A673 (cell line): Measurements from ENCODE around the gene ZFP92.

ENCODE experiments used
- EZH2 ChIP-seq: fragments of 200-600 bp; sonication (generic); IDR thresholded peaks from 2 replicates; pipeline ENCODE4 v1.6.1; 2017; ENCODE audit warnings: borderline replicate concordance, low read depth, mild to moderate bottlenecking, mixed read lengths, antibody characterized with exemption, low read length; ENCODE audit not compliant: poor library complexity, severe bottlenecking
- TF ChIP-seq, protein P1 (sequence below): fragments of 300-800, 200-600 bp; sonication (generic); conservative IDR thresholded peaks from 2 replicates; pipeline ENCODE4 v1.5.1; 2017; ENCODE audit warnings: low read depth, mild to moderate bottlenecking, antibody characterized with exemption, low read length, moderate library complexity, mixed read lengths

DNA sequence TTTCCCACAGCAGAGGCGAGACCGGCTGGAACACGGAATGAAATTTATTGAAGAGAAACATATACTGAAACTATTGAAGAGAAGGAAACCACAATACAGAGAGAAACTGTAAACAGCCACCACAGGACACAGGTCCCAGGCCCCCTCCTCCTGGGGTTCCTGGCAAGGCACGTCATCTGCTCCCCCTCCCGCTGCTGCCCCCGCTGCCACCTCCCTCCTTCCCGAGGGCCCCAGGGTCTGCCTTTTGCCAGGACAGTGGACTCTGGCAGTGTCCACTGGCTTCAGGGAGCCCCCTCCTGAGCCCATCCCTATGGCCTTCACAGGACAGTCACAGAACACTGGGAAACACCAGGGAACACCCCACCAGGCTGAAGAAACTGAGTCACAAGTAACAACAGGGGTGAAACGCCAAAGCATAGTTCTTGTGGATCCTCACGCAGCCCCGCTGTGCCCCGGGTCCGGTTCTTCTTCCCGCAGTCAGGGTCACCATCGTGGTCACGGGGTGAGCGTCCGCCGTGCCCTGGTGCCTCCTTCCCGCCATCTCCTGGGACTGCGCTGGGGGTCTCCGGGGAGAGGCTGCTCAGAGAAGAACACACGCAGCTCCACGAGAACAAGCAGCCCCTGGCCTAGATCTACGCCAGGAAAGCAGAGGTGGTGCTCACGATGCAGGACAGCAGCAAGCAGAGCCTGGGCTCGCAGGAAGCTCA is 15.5 kb upstream of the ZFP92 start:
- TF ChIP-seq, protein P1, sequence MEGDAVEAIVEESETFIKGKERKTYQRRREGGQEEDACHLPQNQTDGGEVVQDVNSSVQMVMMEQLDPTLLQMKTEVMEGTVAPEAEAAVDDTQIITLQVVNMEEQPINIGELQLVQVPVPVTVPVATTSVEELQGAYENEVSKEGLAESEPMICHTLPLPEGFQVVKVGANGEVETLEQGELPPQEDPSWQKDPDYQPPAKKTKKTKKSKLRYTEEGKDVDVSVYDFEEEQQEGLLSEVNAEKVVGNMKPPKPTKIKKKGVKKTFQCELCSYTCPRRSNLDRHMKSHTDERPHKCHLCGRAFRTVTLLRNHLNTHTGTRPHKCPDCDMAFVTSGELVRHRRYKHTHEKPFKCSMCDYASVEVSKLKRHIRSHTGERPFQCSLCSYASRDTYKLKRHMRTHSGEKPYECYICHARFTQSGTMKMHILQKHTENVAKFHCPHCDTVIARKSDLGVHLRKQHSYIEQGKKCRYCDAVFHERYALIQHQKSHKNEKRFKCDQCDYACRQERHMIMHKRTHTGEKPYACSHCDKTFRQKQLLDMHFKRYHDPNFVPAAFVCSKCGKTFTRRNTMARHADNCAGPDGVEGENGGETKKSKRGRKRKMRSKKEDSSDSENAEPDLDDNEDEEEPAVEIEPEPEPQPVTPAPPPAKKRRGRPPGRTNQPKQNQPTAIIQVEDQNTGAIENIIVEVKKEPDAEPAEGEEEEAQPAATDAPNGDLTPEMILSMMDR: no peak
- TF ChIP-seq EZH2: no peak
